Stomach (tissue), 4 donors: ENCODE data around the gene ARID5B.

Source experiments
- EP300 ChIP-seq: sonication (generic); formaldehyde crosslinking; IDR thresholded peaks from one replicate; pipeline ENCODE4 v1.6.1; 2017; ENCODE audit warnings: antibody characterized with exemption
- POLR2A ChIP-seq, 4 donors: fragments of 450-650 bp; IDR thresholded peaks; one replicate each; pipeline ENCODE4 v1.6.1; 2016; ENCODE audit warnings: antibody characterized with exemption in 4 of 4, control low read depth in 2 of 4, mild to moderate bottlenecking in 1 of 4, moderate library complexity in 1 of 4
- POLR2AphosphoS5 ChIP-seq, 3 donors: sonication (generic); formaldehyde crosslinking; IDR thresholded peaks; one replicate each; pipeline ENCODE4 v1.6.1; 2016; ENCODE audit warnings: antibody characterized with exemption in 3 of 3
- TF ChIP-seq, protein P1 (sequence below), 7 experiments: fragments of 450-650 bp in 4 of 7; fragments of 200-600 bp in 3 of 7; sonication (generic) in 3 of 7; IDR thresholded peaks; one replicate each; pipeline ENCODE4 v1.5.1; 2016 to 2019; ENCODE audit warnings: antibody characterized with exemption in 7 of 7, control low read depth in 2 of 7, mild to moderate bottlenecking in 1 of 7

DNA sequence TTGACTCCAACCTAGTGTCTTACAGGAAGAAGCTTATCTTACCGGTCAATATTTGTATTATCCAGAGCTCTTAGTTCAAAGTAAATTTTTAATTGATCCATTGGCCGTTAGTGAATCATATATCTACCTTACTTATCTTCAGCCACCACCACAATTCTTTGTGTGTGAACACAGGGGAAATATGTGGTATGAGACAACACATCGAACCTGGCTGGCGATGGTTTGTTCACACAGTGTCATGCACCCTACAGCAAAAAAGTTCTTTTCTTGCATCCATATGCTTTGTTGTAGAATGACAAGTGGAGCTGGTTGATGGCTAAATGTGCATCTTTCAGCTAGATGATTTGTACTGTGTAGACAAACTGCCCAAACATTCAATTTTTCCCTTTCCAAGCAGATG lies 65.8 kb downstream of the ARID5B start:
- TF ChIP-seq EP300: no peak
- no peak for TF ChIP-seq POLR2A (IDR thresholded peaks at IDR 0.05)
- TF ChIP-seq, protein P1, sequence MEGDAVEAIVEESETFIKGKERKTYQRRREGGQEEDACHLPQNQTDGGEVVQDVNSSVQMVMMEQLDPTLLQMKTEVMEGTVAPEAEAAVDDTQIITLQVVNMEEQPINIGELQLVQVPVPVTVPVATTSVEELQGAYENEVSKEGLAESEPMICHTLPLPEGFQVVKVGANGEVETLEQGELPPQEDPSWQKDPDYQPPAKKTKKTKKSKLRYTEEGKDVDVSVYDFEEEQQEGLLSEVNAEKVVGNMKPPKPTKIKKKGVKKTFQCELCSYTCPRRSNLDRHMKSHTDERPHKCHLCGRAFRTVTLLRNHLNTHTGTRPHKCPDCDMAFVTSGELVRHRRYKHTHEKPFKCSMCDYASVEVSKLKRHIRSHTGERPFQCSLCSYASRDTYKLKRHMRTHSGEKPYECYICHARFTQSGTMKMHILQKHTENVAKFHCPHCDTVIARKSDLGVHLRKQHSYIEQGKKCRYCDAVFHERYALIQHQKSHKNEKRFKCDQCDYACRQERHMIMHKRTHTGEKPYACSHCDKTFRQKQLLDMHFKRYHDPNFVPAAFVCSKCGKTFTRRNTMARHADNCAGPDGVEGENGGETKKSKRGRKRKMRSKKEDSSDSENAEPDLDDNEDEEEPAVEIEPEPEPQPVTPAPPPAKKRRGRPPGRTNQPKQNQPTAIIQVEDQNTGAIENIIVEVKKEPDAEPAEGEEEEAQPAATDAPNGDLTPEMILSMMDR (IDR thresholded peaks at IDR 0.05): no peak
- no peak for TF ChIP-seq POLR2AphosphoS5 (IDR thresholded peaks at IDR 0.05)
